Renal cortical epithelial cell (primary cell): ENCODE data around the gene LAMP2. TPM values are rescaled to one million over a fixed set of nuclear protein-coding genes. Genes with fewer than 3 reads are reported as not detected.

Source experiments
- DNase-seq: peaks from one replicate; pipeline ENCODE4 v3.0.0-alpha.2; 2011; ENCODE audit warnings: low read depth
- total RNA-seq: library from RNA; depleted of rRNA; stranded (reverse); fragments of >200 nt; gene quantifications from 2 replicates; pipeline ENCODE4 v1.2.3, GENCODE V29; 2014

Gene LAMP2
- total RNA-seq, 1 donor from 2014 or later, result 243 TPM

GRCh38 chrX:120456973-120457372 is 12.1 kb downstream of the LAMP2 start:
- peak; percentile 46 for DNase-seq

GRCh38 chrX:120453985-120454384 is 15.1 kb downstream of the LAMP2 start:
- DNase-seq, result no peak

- DNase-seq, result no peak
Measured at GRCh38 chrX:120452131-120452530, 17.0 kb downstream of the LAMP2 start.

DNA sequence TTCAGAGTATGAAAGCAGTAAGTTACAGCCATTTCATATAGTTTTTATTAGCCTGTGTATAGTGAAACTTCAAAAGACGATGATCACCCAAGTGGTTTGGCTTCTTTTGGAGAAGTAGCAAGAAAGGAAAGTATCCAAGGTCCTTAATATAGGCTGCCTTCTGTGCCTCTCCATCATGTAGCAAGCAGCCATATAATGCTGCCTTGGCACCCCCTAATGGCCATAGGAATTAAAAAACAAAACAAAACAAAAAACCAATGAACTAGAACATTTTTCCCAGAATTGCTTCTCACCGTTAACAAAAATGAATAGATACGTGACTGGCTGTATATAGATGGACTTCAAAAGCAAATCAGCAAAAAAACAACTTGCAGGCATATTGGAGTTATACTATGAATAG is 18.9 kb downstream of the LAMP2 start:
- no peak for DNase-seq

DNA sequence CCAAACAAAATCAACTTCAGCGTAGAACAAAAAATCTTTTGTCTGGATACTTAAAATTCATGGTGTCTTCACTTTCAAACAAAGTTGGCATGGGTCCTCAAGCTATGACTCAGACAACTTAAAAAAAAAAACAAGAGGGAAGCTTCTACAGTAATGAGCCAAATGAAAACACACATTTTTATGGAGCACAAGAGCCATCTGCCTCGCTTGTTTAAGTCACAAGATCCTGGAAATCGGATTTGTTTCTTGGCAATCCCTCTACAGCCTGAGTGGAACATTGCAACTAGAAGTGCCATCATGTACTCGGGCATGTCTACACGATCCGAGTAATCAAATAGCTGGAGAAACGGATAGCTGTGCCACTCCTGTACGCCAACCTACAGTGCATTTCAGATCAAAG is 22.6 kb downstream of the LAMP2 start:
- peak; percentile 23 for DNase-seq

DNA sequence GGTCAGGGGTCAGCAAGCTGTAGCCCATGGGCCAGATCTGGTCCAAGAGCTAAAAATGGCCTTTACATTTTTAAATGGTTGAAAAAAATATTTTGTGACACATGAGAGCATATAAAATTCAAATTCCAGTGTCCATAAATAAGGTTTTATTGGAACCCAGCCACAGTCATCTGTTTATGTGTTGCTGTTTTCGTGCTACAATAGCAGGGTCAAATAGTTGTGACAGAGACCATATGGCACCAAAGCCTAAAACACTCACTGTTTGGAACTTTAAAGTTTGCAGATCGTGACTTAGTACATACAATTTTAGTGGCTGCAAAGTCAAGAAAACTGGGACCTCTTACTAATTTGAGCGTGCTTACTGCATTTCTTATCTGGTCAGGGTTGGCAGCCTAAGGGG is 29.2 kb downstream of the LAMP2 start:
- no peak for DNase-seq

GRCh38 chrX:120429776-120430540 is 39.1 kb downstream of the LAMP2 start:
- no peak for DNase-seq

- DNase-seq, result no peak
Measured at GRCh38 chrX:120428309-120428708, 40.8 kb downstream of the LAMP2 start.

DNA sequence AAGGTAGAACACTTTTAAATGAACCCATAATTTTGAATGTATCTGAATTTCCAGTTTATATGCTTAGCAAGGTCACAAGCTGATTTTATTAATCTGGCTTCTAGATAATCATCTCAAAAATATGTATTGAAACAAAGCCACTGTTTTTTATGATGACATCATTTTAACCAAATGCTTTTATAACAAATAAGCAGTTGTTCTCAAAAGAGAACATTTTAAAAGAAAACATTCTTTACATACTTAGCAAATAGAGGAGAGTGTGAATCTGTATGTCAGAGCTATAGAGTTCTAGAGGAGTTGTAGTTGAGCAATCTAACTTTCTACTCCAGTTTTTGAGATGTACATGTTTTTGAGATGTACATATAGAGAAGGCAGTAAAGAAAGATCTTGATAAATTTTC is 42.5 kb downstream of the LAMP2 start:
- DNase-seq, result no peak

DNA sequence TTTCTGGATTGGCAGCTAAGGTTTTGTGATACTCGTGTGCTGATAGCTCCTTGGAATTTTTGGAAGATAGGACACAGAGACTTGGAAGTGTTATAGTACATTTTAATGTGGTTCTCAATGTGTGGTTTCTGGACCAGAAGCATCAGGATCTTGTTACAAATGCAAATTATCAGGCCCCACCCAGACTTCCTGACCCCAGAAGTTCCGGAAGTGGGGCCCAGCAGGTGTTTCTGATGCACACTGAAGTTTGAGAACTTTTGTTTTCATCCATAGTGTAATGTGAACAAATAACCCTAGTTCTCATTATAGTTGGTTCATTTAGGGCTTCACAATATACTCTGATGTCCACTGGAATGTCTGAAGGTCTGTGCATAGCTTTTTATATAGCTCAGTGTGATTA is 49.6 kb downstream of the LAMP2 start:
- no peak for DNase-seq

DNA sequence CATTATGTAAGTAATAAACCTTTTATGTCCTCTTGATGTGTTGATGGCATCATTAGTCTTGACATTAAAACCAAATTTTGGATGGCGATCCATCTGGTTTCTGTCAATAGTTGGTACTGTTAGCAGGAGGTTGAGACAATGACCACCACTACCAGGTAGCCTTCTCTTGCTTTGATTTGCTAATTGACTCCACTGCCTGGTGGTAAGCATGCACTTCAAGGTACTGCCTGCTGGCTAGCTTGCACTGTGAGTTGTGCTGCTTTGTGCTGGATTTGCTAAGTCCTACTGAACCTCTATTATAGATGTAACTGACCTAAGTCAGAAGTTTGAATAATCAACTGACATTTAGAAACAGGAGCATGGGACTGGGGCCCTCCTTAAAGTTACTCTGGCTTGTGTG is 60.9 kb downstream of the LAMP2 start:
- no peak for DNase-seq

DNA sequence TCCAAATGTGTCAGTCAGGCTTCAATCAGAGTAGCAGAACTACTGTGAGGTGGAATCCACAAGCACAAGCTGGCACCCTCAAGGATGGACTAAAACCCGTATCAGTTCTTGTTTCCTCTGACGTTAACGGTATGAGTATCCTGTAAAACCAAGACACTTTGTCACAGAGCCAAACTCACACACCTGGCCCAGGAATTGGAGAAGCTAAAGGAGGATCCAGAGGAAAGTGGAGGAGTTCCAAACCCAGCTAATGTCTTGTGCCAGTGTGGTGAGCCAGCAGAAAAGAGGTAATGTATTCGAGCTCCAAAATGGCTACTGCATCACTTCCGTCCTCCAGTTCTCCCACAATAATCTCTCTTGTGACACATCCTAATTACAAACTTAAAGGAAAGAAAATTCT is 62.5 kb downstream of the LAMP2 start:
- DNase-seq, result no peak

DNA sequence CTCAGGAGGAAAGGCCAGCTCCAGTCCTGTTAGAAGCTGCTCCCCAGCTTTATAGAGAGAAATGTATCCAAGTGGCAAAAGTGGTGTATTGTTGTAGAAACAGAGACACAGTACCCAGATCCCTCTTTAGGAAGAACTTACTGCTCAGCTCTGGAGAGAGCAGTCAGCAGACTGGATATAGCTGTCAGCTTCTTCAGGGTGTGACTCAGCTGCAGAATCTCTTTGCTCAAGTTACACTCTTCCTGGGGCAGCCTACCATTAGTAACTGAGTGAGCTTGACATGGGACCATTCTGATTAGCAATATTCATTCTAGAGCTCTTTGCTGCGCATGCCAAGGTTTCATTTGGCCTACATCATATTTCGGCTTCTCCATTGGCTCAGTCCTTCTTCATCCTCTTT is 66.7 kb downstream of the LAMP2 start:
- no peak for DNase-seq

DNA sequence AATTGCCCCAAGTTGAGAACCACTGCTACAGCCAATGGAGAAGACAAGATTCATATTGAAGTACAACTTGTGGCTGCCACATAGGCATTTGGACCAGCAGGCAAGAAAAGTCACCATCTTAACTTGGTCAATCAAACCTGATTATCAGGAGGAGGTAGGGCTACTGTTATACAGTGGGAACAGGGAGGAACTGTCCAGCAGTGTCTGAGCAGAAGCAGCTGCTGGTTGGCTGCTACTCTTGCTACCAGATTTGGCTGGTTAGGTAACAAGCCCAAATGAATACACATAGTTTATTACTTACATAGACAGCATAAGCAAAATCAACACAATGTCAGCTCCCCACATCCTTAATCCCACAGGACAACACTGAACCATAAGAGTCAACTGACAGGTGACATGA is 67.8 kb downstream of the LAMP2 start:
- no peak for DNase-seq

- DNase-seq, result peak; percentile 20
Measured at GRCh38 chrX:120380699-120381098, 88.4 kb downstream of the LAMP2 start.

DNA sequence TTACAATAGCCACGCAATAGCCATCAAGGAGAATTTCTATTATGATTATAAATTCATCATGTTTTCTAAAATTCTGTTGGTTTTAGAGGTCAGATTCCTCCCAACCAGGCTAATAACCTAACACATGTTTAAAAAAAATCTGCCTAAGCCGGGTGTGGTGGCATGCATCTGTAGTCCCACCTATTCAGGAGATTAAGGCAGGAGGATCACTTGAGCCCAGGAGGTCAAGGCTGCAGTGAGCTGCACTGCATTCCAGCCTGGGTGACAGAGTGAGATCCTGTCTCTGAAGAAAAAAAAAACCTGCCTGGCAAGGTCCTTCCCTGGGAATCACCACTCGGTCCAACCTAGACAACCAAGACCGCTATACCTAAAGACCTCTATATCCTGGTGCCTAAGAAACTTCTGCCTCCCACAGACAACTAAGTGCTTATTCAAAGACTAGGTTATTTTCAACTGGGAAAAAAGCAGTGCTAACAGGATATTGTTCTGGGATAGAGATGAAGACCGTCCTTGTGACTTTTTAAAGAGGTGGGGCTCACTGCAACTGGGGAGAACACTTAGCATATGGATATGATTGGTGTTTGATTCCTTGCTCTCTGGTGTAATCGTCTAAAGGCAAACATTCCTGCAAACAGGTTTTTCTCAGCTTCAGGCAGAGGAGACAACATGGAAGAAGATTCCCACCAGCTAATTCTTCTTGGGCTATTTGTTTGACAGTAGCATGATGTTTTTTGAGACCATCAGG is 89.0 kb downstream of the LAMP2 start:
- DNase-seq, result no peak

GRCh38 chrX:120378570-120378969 is 90.5 kb downstream of the LAMP2 start:
- no peak for DNase-seq

Other genes with a start within 250 kb of the LAMP2 start
- 15.6 and 23.5 TPM in 2 replicates for gene ZBTB33, start 218.5 kb downstream of the LAMP2 start, total RNA-seq
- gene TMEM255A, start 157.8 kb downstream of the LAMP2 start, total RNA-seq, result 0.17 and 0.30 TPM in 2 replicates
- not detected in 2 replicates for gene ATP1B4, start 107.2 kb downstream of the LAMP2 start, total RNA-seq
- 24.3 and 59.0 TPM in 2 replicates for gene CUL4B, start 91.7 kb upstream of the LAMP2 start, total RNA-seq
- gene MCTS1, start 134.8 kb upstream of the LAMP2 start, total RNA-seq, result 33.9 and 66.7 TPM in 2 replicates
- 59.6 and 63.8 TPM in 2 replicates for gene C1GALT1C1, start 160.8 kb upstream of the LAMP2 start, total RNA-seq